ENCODE data around the gene LIN28A. TPM values are rescaled to one million over a fixed set of nuclear protein-coding genes. Genes with fewer than 3 reads are reported as not detected.
A peak's percentile ranks its signal among the peaks of the same experiment; 100 is the strongest.

Gene LIN28A
- total RNA-seq, 3 donors from 2014 or later (not counting 1 experiment from before 2014, with no cell fraction given) = not detected

DNA sequence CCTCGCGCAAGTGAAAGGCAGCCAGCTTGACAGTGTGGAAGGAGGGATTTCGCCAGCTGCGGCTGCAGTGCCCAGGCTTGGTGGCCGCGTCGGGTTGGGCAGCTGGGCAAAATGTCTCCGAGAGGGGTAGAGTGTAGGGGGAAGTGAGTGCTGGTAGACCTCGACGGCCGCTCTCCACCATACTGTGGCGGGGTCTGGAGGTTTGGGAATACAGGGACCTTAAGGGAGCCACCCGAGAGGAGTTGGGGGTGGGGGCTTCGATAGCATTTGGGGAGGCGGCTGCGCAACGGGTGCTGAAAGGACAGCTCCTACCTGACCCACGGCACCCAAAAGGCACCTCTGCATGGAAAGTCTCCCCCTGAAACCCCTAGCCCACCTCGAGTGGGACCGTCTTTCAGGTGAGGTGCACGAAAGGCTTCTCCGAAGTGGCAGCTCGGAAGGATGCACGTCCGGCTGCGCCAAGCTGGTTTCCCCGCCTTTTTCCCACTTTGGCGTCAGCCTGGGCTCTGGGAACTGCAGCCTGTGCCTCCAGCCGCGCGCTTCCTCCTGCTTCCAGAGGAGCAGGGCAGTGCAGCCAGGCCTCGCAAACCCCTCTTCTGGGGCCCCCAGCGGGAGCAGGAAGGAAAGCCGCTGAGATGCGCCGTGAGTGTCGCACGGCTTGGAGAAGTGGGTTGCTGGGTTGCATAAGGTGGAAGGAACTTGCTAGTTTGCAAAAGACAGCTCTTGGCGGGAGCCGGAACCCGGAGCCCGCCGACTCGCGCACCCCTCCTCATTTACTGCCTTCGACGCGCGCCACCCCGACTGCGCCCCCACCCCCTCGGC, 61.1 kb downstream of the LIN28A start:
- peaks cover 33% of the 10 kb centered on the region for H3K36me3 ChIP-seq (ENCODE audit: control insufficient read depth, insufficient read depth, low read length)
- under 1% methylated on average over 50 of the region's 52 CpGs for WGBS (ENCODE audit: insufficient coverage)
- Mint-ChIP-seq H3K27ac (peak overlapping the region; percentile 87 to 91), H3K4me1 (peaks cover 37 to 44% of the 10 kb centered on the region in 2 donors), H3K36me3 (peaks cover 13% of the 10 kb centered on the region), H3K27me3 (ENCODE audit: low read depth in 2 of 2) (no peaks in the 10 kb centered on the region), H3K9me3 (no peaks in the 10 kb centered on the region), H3K4me3 (peak overlapping the region; percentile 92)
- no peaks in the 10 kb centered on the region for H3K27me3 ChIP-seq (ENCODE audit: control insufficient read depth, insufficient read depth, low read length)
- peak overlapping the region; percentile 60 for H3K4me3 ChIP-seq (ENCODE audit: low read length)
- H3K27ac ChIP-seq (ENCODE audit: low read length) = peak overlapping the region; percentile 83
- peak; percentile 5 to 9 (median 7) for ATAC-seq
- intact Hi-C loops (cut with micrococcal nuclease) = loop anchor here (2.0 to 5.0 kb wide), 2 partner anchors 39 to 193 kb away; partner anchors contain the start of gene DHDDS
- peak; percentile 30 to 67 for DNase-seq
- H3K9me3 ChIP-seq (ENCODE audit: control insufficient read depth, insufficient read depth, low read length) = no peaks in the 10 kb centered on the region
- H3K4me1 ChIP-seq (ENCODE audit: control insufficient read depth, insufficient read depth, low read length) = peaks cover 28% of the 10 kb centered on the region
- TF ChIP-seq, protein P1, sequence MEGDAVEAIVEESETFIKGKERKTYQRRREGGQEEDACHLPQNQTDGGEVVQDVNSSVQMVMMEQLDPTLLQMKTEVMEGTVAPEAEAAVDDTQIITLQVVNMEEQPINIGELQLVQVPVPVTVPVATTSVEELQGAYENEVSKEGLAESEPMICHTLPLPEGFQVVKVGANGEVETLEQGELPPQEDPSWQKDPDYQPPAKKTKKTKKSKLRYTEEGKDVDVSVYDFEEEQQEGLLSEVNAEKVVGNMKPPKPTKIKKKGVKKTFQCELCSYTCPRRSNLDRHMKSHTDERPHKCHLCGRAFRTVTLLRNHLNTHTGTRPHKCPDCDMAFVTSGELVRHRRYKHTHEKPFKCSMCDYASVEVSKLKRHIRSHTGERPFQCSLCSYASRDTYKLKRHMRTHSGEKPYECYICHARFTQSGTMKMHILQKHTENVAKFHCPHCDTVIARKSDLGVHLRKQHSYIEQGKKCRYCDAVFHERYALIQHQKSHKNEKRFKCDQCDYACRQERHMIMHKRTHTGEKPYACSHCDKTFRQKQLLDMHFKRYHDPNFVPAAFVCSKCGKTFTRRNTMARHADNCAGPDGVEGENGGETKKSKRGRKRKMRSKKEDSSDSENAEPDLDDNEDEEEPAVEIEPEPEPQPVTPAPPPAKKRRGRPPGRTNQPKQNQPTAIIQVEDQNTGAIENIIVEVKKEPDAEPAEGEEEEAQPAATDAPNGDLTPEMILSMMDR (IDR thresholded peaks at IDR 0.05) = no peak

DNA sequence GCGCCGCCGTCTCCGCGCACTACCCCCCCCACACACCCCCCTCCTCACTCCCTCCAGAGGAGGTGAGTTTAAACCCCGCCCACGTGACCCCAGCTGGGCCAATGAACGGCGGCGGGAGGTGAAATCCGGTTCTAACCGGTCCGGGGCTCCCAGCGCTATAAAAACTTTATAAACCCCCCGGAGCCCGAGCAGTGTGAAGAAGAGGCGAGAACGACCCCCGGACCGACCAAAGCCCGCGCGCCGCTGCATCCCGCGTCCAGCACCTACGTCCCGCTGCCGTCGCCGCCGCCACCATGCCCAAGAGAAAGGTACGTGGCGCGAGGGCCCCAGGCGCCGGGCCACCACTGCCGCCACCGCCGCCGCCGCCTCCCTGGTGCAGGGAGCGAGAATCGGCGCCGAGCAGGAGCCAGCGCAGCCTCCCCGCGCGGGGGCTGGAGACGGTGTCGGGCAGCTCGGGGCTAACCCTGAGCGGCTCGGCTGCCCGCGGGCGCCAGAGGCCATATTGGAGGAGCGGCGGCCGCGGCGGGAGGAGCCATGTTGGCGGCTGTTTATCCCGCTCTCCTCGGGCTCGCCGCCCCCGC, 61.8 kb downstream of the LIN28A start, which contains the start of gene HMGN2:
Gene HMGN2 (plus strand): TSS at position 121 of the 581 bp plus-strand sequence. CDS start 173 bp downstream, at position 294.
- Mint-ChIP-seq H3K27me3 (ENCODE audit: low read depth in 2 of 2) (no peaks in the 10 kb centered on the region), H3K4me1 (peaks cover 37 to 45% of the 10 kb centered on the region in 2 donors), H3K9me3 (no peaks in the 10 kb centered on the region), H3K4me3 (peak within 1 kb of the TSS; percentile 92), H3K27ac (peak within 1 kb of the TSS; percentile 90 to 91), H3K36me3 (peaks cover 8% of the 10 kb centered on the region)
- no peaks in the 10 kb centered on the region for H3K27me3 ChIP-seq (ENCODE audit: control insufficient read depth, insufficient read depth, low read length)
- peaks cover 32% of the 10 kb centered on the region for H3K36me3 ChIP-seq (ENCODE audit: control insufficient read depth, insufficient read depth, low read length)
- TF ChIP-seq, protein P1 (IDR thresholded peaks at IDR 0.05) = no peak
- intact Hi-C loops (cut with micrococcal nuclease) = loop anchor here (5.0 kb wide), 1 partner anchor 40 kb away; the partner anchor contains the start of gene DHDDS
- peaks cover 28% of the 10 kb centered on the region for H3K4me1 ChIP-seq (ENCODE audit: control insufficient read depth, insufficient read depth, low read length)
- H3K27ac ChIP-seq (ENCODE audit: low read length) = peak within 1 kb of the TSS; percentile 83
- DNase-seq = peak; percentile 77 to 92
- under 1% methylated on average over 68 of the region's 69 CpGs for WGBS (ENCODE audit: insufficient coverage)
- peak; percentile 55 to 69 (median 66) for ATAC-seq
- no peaks in the 10 kb centered on the region for H3K9me3 ChIP-seq (ENCODE audit: control insufficient read depth, insufficient read depth, low read length)
- H3K4me3 ChIP-seq (ENCODE audit: low read length) = peak within 1 kb of the TSS; percentile 60

DNA sequence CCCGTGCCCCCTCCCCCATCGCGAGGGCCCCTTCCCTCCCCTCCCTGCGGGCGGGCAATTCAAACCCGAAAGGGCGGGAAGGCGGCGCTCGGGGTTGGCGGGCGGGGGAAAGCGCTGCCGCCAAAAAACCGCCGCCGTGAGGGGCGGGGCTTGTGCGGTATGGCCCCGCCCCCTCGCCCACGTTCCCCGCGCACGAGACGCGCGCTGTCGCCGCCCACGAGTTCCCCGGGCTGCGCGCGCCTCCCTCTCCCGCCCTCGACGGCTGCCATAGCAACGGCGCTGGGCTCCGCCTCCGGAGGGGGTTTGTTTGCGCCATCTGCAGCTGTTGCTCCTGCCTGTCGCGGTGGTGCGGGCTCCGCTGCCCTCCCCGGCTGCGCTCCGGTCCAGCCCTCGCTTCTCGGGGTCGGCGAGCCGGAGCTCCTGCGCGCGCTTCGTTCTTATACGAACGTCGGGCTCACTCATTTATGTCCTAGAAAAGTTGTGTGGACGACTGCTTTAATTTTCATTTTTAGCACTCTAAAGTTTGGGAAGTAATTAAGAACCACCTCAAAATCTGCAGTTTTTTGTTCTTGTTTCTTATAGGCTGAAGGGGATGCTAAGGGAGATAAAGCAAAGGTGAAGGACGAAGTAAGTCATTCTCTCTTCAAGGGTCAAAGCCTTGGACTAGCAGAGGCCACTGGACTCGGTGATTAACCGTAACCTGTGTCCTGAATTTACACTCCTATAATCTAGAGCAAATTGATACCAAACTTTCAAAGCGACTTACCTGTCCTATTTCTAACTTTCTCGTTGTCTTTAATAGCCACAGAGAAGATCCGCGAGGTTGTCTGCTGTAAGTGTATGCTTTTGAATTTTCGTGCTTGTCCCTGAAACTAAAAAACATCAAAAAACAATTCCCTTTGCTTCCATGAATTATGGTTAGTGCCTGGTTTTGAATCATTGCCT, 62.6 kb downstream of the LIN28A start:
- H3K27ac Mint-ChIP-seq = peak overlapping the region; percentile 90 to 91
- TF ChIP-seq, protein P1 (IDR thresholded peaks at IDR 0.05) = no peak
- intact Hi-C loops (cut with micrococcal nuclease) = loop anchor here (5.0 kb wide), 1 partner anchor 41 kb away; the partner anchor contains the start of gene DHDDS
- ATAC-seq = peak; percentile 86 to 96 (median 87)
- 3% methylated on average over 67 of the region's 71 CpGs for WGBS (ENCODE audit: insufficient coverage)
- no peaks in the 10 kb centered on the region for H3K9me3 Mint-ChIP-seq
- Histone ChIP-seq H3K27ac (ENCODE audit: low read length) (peak overlapping the region; percentile 83), H3K9me3 (ENCODE audit: control insufficient read depth, insufficient read depth, low read length) (no peaks in the 10 kb centered on the region), H3K27me3 (ENCODE audit: control insufficient read depth, insufficient read depth, low read length) (no peaks in the 10 kb centered on the region), H3K4me3 (ENCODE audit: low read length) (peak overlapping the region; percentile 60), H3K36me3 (ENCODE audit: control insufficient read depth, insufficient read depth, low read length) (peaks cover 36% of the 10 kb centered on the region), H3K4me1 (ENCODE audit: control insufficient read depth, insufficient read depth, low read length) (peaks cover 28% of the 10 kb centered on the region)
- peaks cover 37 to 45% of the 10 kb centered on the region in 2 donors for H3K4me1 Mint-ChIP-seq
- H3K27me3 Mint-ChIP-seq (ENCODE audit: low read depth in 2 of 2) = no peaks in the 10 kb centered on the region
- peaks cover 7% of the 10 kb centered on the region for H3K36me3 Mint-ChIP-seq
- peak; percentile 94 to 98 for DNase-seq
- H3K4me3 Mint-ChIP-seq = peak overlapping the region; percentile 89

Measured in natural killer cell (primary cell).